K562 (cell line): ENCODE results near the gene ABL1. TPM values are rescaled to one million over a fixed set of nuclear protein-coding genes. Genes with fewer than 3 reads are reported as not detected.

Experiments
- ATAC-seq: fragments of 200-7000 bp; cut with Tn5 transposase; 3 replicates; pipeline ENCODE4 v1.9.1; 2020; ENCODE audit warnings: moderate library complexity
- BruUV-seq: library from RNA; stranded (reverse); fragments of 400-500 nt; replicated peaks from 2 replicates; lab custom pipeline; 2021; lab: Mats Ljungman, UMichigan
- CTCF ChIA-PET: fragments of 300-600 bp; formaldehyde crosslinking; extraction: SDS; loops from one replicate; lab custom pipeline; 2021; ENCODE audit warnings: low intra/inter-chr PET ratio; lab: Yijun Ruan, JAX
- POLR2A ChIA-PET: fragments of 300-600, 350-650 bp; sonication (Branson Sonifier 250); formaldehyde crosslinking; extraction: SDS; loops from one replicate; lab custom pipeline; 2021; ENCODE audit warnings: antibody characterized with exemption, inconsistent platforms; lab: Yijun Ruan, JAX
- DNase-seq, 4 experiments: peaks; one replicate each; pipeline versions ENCODE4 v3.0.0 to v3.0.0-alpha.2; 2011 to 2018; ENCODE audit warnings: low spot score in 3 of 4, mixed read lengths in 3 of 4; ENCODE audit errors: extremely low read depth in 1 of 4
- FAIRE-seq: peaks from 2 replicates; lab custom pipeline; 2011; peaks lifted over from hg19 to GRCh38; lab: Jason Lieb, UNC
- H2AFZ ChIP-seq: 2 replicates; pipeline ENCODE4 v1.6.0; 2011; ENCODE audit warnings: low read depth, low read length, control low read depth, inconsistent platforms
- H3K27ac ChIP-seq: fragments of 200-600 bp; 3 replicates; pipeline ENCODE4 v1.8.0; 2011; ENCODE audit warnings: low read depth, mild to moderate bottlenecking, control low read depth, inconsistent platforms, low read length, moderate library complexity, mixed read lengths; ENCODE audit errors: extremely low read depth
- H3K27me3 ChIP-seq, 2 experiments: fragments of 300-600 bp in 1 of 2; 2 replicates in 1 of 2; 3 replicates in 1 of 2; pipeline versions ENCODE4 v1.6.0 to v1.8.0; 2011; ENCODE audit warnings: inconsistent platforms in 2 of 2, low read length in 2 of 2, mild to moderate bottlenecking in 1 of 2, mixed read lengths in 1 of 2, moderate library complexity in 1 of 2; ENCODE audit not compliant: control insufficient read depth in 2 of 2, insufficient read depth in 2 of 2
- H3K36me3 ChIP-seq: fragments of 300-600 bp; 3 replicates; pipeline ENCODE4 v1.8.0; 2011; ENCODE audit warnings: mild to moderate bottlenecking, low read length, inconsistent platforms; ENCODE audit not compliant: control insufficient read depth, insufficient read depth
- H3K4me1 ChIP-seq, 2 experiments: fragments of 200-600 bp in 1 of 2; replicated peaks in 1 of 2; 2 replicates in 1 of 2; 3 replicates in 1 of 2; pipeline versions ENCODE4 v1.5.1 to v1.8.0; 2011; ENCODE audit warnings: inconsistent platforms in 2 of 2, low read length in 2 of 2, mild to moderate bottlenecking in 1 of 2, mixed read lengths in 1 of 2, moderate library complexity in 1 of 2; ENCODE audit not compliant: control insufficient read depth in 2 of 2, insufficient read depth in 2 of 2
- H3K4me2 ChIP-seq: 2 replicates; pipeline ENCODE4 v1.6.1; 2011; ENCODE audit warnings: low read length, control low read depth, inconsistent platforms, mixed read lengths; ENCODE audit not compliant: insufficient read depth
- H3K4me3 ChIP-seq: fragments of 200-600 bp; sonication (generic), shearing (Covaris generic); 2 replicates; pipeline ENCODE4 v1.5.1; 2016; ENCODE audit warnings: control low read depth, inconsistent platforms
- H3K79me2 ChIP-seq: fragments of 200-600 bp; 3 replicates; pipeline ENCODE4 v1.8.0; 2011; ENCODE audit warnings: low read length, inconsistent platforms; ENCODE audit not compliant: control insufficient read depth, insufficient read depth
- H3K9ac ChIP-seq, 2 experiments: 2 replicates each; pipeline versions ENCODE4 v1.6.0 to v1.6.1; 2011; ENCODE audit warnings: low read depth in 2 of 2, low read length in 2 of 2, control low read depth in 1 of 2, inconsistent platforms in 1 of 2, mild to moderate bottlenecking in 1 of 2, mixed read lengths in 1 of 2; ENCODE audit not compliant: insufficient read depth in 1 of 2
- H3K9me1 ChIP-seq: one replicate; pipeline ENCODE4 v1.6.0; 2011; ENCODE audit warnings: inconsistent platforms, mild to moderate bottlenecking, low read length, moderate library complexity; ENCODE audit not compliant: control insufficient read depth, insufficient read depth
- H3K9me3 ChIP-seq: replicated peaks from 2 replicates; pipeline ENCODE4 v1.5.1; 2011; ENCODE audit warnings: low read depth, low read length, inconsistent platforms; ENCODE audit not compliant: control insufficient read depth, insufficient read depth
- H4K20me1 ChIP-seq: replicated peaks from 2 replicates; pipeline ENCODE4 v1.6.1; 2011; ENCODE audit warnings: low read length, inconsistent platforms, mixed read lengths; ENCODE audit not compliant: control insufficient read depth, insufficient read depth
- MIER1 ChIP-seq: fragments of 450-650 bp; IDR thresholded peaks from 2 replicates; pipeline ENCODE4 v1.6.1; 2016; ENCODE audit warnings: antibody characterized with exemption, mild to moderate bottlenecking, low read depth
- NRF1 ChIP-seq, 2 experiments: fragments of 450-650 bp; IDR thresholded peaks in 1 of 2; conservative IDR thresholded peaks in 1 of 2; 2 replicates each; pipeline ENCODE4 v1.6.1; 2014; ENCODE audit warnings: mild to moderate bottlenecking in 2 of 2
- WGBS: fragments of 100-300 bp; shearing (Covaris generic); methylation state at CpG from one replicate; pipeline ENCODE4 v1.1.6; 2016; ENCODE audit warnings: low coverage, mixed read lengths; ENCODE audit not compliant: insufficient coverage; ENCODE audit errors: missing lambda C conversion rate; 5-methylcytosine and 5-hydroxymethylcytosine counted together
- in situ Hi-C: fragments of 300-500 bp; cut with MboI; formaldehyde crosslinking; loops from 4 replicates; pipeline ENCODE4 v1.15.0; 2018; ENCODE audit warnings: inconsistent platforms, mixed read lengths
- intact Hi-C: fragments of 100-400 bp; cut with micrococcal nuclease; formaldehyde crosslinking; loops from 2 replicates; pipeline ENCODE4 v1.14.2; 2022
- polyA plus RNA-seq, 8 experiments: library from polyadenylated mRNA; depleted of rRNA in 4 of 8; stranded (reverse) in 5 of 8; unstranded in 3 of 8; fragments of >200 nt; fragmentation: Nextera tagmentation in 2 of 8; fragmentation: Illumina TruSeq in 1 of 8; extraction: Ambion mirVana in 2 of 8; extraction: Trizol in 1 of 8; gene quantifications; 2 replicates each; pipeline versions ENCODE4 v1.2.1 to v1.2.3, GENCODE V29; 2011 to 2014; ENCODE audit warnings: inconsistent platforms in 1 of 8, missing spikeins in 1 of 8
- total RNA-seq, 7 experiments: library from RNA; depleted of rRNA in 6 of 7; stranded (reverse); fragments of >200 nt in 6 of 7; fragmentation: Illumina TruSeq in 2 of 7; extraction: Trizol in 2 of 7; gene quantifications; 2 replicates each; pipeline versions ENCODE4 v1.2.1 to v1.2.3, GENCODE V29; 2011 to 2021; ENCODE audit warnings: low replicate concordance in 1 of 7
- TF ChIP-seq, protein P1 (sequence below), 2 experiments: fragments of 450-650 bp in 1 of 2; sonication (generic) in 1 of 2; formaldehyde crosslinking in 1 of 2; IDR thresholded peaks in 1 of 2; conservative IDR thresholded peaks in 1 of 2; 2 replicates each; pipeline versions ENCODE4 v1.6.1 to v1.8.1; 2016 to 2023; ENCODE audit warnings: mild to moderate bottlenecking in 2 of 2, moderate library complexity in 2 of 2, inconsistent platforms in 1 of 2, missing genetic modification reagents in 1 of 2
- TF ChIP-seq, protein P2 (sequence below): sonication (generic); formaldehyde crosslinking; IDR thresholded peaks from 2 replicates; pipeline ENCODE4 v1.8.1; 2023; ENCODE audit warnings: mild to moderate bottlenecking, missing genetic modification reagents, moderate library complexity

The ABL1 gene
- total and polyA plus RNA-seq, 9 of the 15 experiments (the other 6 are each of a cell fraction or from before 2014, with no cell fraction given), result 1.5 to 130 (median 37.8) TPM

GRCh38 chr9:130815242-130815808 is 19.7 kb upstream of the ABL1 start:
- no peaks in the 10 kb centered on the region for H3K36me3 ChIP-seq
- no peaks in the 10 kb centered on the region for H3K79me2 ChIP-seq
- H3K27me3 ChIP-seq, result no peaks in the 10 kb centered on the region
- no TSS peak for BruUV-seq
- H2AFZ ChIP-seq, result no peak overlapping the region
- ATAC-seq, result peak; percentile 3; the same call in 2 of the 3 replicates
- intact Hi-C loops (no loop called here), in situ Hi-C loops (no loop called here)
- no peak overlapping the region for H3K4me2 ChIP-seq
- H3K27ac ChIP-seq, result no peak overlapping the region
- 87% methylated on average over 9 of the region's 9 CpGs for WGBS
- H4K20me1 ChIP-seq, result peaks cover 3% of the 10 kb centered on the region; the same call in 1 of the 2 replicates
- CTCF ChIA-PET, result no interaction called here
- H3K4me3 ChIP-seq, result no peak overlapping the region
- peaks cover 3% of the 10 kb centered on the region for H3K9me1 ChIP-seq
- no peaks in the 10 kb centered on the region for H3K9me3 ChIP-seq
- no peaks in the 10 kb centered on the region for H3K4me1 ChIP-seq
- POLR2A ChIA-PET, result interaction anchor here (0.6 to 7.0 kb wide), 22 partner anchors 10 to 935 kb away, joined by 3 to 93 read pairs (median 4); no protein-coding TSS in a partner anchor
- peak in 2 of 4 experiments; percentile 31 to 47 for DNase-seq
- no peak overlapping the region for H3K9ac ChIP-seq
- TF ChIP-seq, protein P1, sequence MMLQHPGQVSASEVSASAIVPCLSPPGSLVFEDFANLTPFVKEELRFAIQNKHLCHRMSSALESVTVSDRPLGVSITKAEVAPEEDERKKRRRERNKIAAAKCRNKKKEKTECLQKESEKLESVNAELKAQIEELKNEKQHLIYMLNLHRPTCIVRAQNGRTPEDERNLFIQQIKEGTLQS (IDR thresholded peaks at IDR 0.05), result no peak
- TF ChIP-seq, protein P1 (CRISPR knock-in tag; conservative IDR thresholded peaks at IDR 0.05), result 0 out of 2 replicates have a peak, but pooled peaks have one; percentile 19
- TF ChIP-seq MIER1 (no peak), NRF1 (conservative IDR thresholded peaks at IDR 0.05 in 1 of 2, IDR thresholded peaks at IDR 0.05 in 1 of 2) (no peak)
- TF ChIP-seq, protein P2, sequence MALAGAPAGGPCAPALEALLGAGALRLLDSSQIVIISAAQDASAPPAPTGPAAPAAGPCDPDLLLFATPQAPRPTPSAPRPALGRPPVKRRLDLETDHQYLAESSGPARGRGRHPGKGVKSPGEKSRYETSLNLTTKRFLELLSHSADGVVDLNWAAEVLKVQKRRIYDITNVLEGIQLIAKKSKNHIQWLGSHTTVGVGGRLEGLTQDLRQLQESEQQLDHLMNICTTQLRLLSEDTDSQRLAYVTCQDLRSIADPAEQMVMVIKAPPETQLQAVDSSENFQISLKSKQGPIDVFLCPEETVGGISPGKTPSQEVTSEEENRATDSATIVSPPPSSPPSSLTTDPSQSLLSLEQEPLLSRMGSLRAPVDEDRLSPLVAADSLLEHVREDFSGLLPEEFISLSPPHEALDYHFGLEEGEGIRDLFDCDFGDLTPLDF (CRISPR knock-in tag), result peak; percentile 53; the same call in 1 of the 2 replicates
- FAIRE-seq, result no peak
